GM10248 (cell line): ENCODE measurements around the gene C1orf216.
"Not testable (repeated sequence)": the region's sequence is repeated elsewhere in the genome, so short reads cannot be mapped to it uniquely, and the experiment has no call there.

Experiments
- CTCF ChIA-PET: fragments of 300-600 bp; sonication (Branson Sonifier 250); formaldehyde crosslinking; extraction: SDS; loops from one replicate; lab custom pipeline; 2021; ENCODE audit warnings: antibody characterized with exemption; lab: Yijun Ruan, JAX
- POLR2A ChIA-PET: fragments of 350-650 bp; sonication (Branson Sonifier 250); formaldehyde crosslinking; extraction: SDS; loops from one replicate; lab custom pipeline; 2020; ENCODE audit warnings: antibody characterized with exemption; lab: Yijun Ruan, JAX
- DNase-seq: peaks from one replicate; pipeline ENCODE4 v3.0.0; 2012; ENCODE audit errors: extremely low spot score
- TF ChIP-seq, protein P1 (sequence below): IDR thresholded peaks from 2 replicates; pipeline ENCODE4 v1.5.1; 2012; ENCODE audit warnings: mild to moderate bottlenecking, low read depth; ENCODE audit errors: extremely low read depth, missing control alignments, control extremely low read depth

C1orf216 gene

GRCh38 chr1:35725596-35725995, 6.9 kb upstream of the C1orf216 start:
- TF ChIP-seq, protein P1, sequence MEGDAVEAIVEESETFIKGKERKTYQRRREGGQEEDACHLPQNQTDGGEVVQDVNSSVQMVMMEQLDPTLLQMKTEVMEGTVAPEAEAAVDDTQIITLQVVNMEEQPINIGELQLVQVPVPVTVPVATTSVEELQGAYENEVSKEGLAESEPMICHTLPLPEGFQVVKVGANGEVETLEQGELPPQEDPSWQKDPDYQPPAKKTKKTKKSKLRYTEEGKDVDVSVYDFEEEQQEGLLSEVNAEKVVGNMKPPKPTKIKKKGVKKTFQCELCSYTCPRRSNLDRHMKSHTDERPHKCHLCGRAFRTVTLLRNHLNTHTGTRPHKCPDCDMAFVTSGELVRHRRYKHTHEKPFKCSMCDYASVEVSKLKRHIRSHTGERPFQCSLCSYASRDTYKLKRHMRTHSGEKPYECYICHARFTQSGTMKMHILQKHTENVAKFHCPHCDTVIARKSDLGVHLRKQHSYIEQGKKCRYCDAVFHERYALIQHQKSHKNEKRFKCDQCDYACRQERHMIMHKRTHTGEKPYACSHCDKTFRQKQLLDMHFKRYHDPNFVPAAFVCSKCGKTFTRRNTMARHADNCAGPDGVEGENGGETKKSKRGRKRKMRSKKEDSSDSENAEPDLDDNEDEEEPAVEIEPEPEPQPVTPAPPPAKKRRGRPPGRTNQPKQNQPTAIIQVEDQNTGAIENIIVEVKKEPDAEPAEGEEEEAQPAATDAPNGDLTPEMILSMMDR = no peak
- no peak for DNase-seq
- CTCF ChIA-PET = interaction anchor here (0.8 to 13.9 kb wide), 13 partner anchors 11 to 275 kb away, joined by 3 to 211 read pairs (median 28); partner anchors contain the start of genes C1orf216, CLSPN and TFAP2E
- POLR2A ChIA-PET = no interaction called here

DNA sequence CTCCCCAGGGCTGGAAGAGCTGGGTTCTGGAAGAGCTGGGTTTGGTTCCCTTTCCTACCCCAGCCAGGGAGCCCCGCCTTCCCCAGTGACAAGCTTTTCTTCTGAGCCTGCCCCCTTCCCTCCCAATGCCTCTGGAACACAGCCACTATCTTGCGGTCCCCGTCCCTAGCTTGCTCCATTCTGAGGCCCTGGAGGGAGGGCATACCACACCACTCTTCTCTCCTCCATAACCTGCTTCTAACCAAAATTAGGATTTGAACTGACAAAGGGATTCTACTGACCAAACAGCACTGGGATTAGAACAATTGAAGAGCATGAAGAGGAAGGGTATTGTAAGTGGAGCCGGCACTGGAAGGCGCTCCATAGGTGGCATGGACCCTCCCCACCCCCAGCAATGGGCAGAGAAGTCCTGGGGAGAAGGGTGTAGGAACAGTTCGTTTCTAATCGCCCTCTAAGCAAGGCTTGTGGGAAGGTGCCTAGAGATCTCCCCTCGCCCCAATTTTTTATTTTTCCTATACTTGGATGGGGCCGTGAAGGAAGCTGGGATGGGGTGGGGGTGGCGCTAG, 690 bp downstream of the C1orf216 start:
- TF ChIP-seq, protein P1 = no peak
- DNase-seq = no peak
- ChIA-PET CTCF (interaction anchor here (1.1 to 9.2 kb wide), 7 partner anchors 11 to 153 kb away, joined by 3 to 211 read pairs (median 18); partner anchors contain the start of gene CLSPN), POLR2A (interaction anchor here (1.2 kb wide), 1 partner anchor 11 kb away, joined by 4 read pairs; no protein-coding TSS in a partner anchor)

GRCh38 chr1:35715568-35716002, 3.1 kb downstream of the C1orf216 start:
- DNase-seq = peak; percentile 85
- POLR2A ChIA-PET = no interaction called here
- CTCF ChIA-PET = interaction anchor here (0.8 to 9.2 kb wide), 54 partner anchors 11 to 514 kb away, joined by 3 to 211 read pairs (median 6); partner anchors contain the start of genes CLSPN and TFAP2E
- TF ChIP-seq, protein P1 = peak; percentile 86

DNA sequence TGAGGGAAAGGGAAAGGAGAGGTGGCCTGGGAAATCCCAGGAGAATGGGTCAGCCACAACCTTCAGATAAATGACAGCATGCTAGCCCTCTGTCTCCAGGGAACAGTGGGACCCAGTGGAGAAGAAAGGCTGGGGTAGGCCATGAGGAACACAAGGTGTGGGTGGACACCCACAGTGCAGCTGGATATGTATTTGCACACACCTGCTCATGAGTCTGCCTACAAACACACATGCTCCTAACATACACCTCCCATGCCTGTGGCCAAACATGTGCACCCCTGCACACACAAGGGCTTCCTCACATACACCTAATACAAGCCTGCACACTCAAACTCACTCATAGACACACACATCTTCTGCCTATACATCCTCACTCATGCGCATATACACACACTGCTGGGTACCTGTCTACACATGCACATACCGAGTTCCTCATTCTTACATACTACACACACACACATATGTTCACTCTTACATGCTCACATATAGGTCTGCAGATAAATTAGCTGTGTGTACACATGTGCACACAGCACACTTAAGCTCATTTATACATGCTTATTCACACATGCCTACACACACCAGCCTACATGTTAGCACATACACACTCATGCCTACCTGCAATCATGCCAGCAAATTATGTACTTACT, 3.6 kb downstream of the C1orf216 start:
- TF ChIP-seq, protein P1 = no peak
- ChIA-PET POLR2A (no interaction called here), CTCF (interaction anchor here (0.6 to 9.2 kb wide), 52 partner anchors 10 to 513 kb away, joined by 3 to 211 read pairs (median 6); partner anchors contain the start of genes AGO1, CLSPN and TFAP2E)
- no peak for DNase-seq

DNA sequence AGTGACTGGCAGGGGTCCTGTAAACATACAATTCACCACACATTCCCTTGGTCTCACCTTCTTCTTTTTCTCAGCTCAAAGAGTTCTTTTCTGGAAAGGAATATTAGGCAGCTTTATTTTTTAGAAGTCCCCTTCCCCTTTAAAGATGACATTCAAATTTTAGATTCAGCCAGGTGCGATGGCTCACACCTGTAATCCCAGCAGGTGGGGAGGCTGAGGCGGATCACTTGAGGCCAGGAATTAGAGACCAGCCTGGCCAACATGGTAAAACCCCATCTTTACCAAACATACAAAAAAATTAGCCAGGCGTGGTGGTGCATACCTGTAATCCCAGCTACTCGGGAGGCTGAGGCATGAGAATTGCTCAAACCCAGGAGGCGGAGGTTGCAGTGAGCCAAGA, 7.6 kb downstream of the C1orf216 start:
- POLR2A ChIA-PET, DNase-seq: not testable (repeated sequence)
- CTCF ChIA-PET = interaction anchor here (1.4 to 9.2 kb wide), 3 partner anchors 9 to 17 kb away, joined by 3 to 211 read pairs (median 3); no protein-coding TSS in a partner anchor

- CTCF ChIA-PET = interaction anchor here (2.2 kb wide), 1 partner anchor 16 kb away, joined by 7 read pairs; no protein-coding TSS in a partner anchor
- TF ChIP-seq, protein P1 = no peak
- POLR2A ChIA-PET = interaction anchor here (0.5 kb wide), 1 partner anchor 22 kb away, joined by 3 read pairs; no protein-coding TSS in a partner anchor
- DNase-seq = no peak
Observed at GRCh38 chr1:35708952-35709351, 9.7 kb downstream of the C1orf216 start.
